PFSK-1 (cell line): ENCODE data around the gene DISP3.

Experiments used
- POLR2AphosphoS5 ChIP-seq: IDR thresholded peaks from 2 replicates; pipeline ENCODE4 v1.6.1; 2012; ENCODE audit warnings: low read depth, mild to moderate bottlenecking, control low read depth, low read length, moderate library complexity
- SIN3A ChIP-seq: IDR thresholded peaks from 2 replicates; pipeline ENCODE4 v1.6.1; 2012; ENCODE audit warnings: mild to moderate bottlenecking, low read length, moderate library complexity, borderline replicate concordance; ENCODE audit not compliant: insufficient read depth

DNA sequence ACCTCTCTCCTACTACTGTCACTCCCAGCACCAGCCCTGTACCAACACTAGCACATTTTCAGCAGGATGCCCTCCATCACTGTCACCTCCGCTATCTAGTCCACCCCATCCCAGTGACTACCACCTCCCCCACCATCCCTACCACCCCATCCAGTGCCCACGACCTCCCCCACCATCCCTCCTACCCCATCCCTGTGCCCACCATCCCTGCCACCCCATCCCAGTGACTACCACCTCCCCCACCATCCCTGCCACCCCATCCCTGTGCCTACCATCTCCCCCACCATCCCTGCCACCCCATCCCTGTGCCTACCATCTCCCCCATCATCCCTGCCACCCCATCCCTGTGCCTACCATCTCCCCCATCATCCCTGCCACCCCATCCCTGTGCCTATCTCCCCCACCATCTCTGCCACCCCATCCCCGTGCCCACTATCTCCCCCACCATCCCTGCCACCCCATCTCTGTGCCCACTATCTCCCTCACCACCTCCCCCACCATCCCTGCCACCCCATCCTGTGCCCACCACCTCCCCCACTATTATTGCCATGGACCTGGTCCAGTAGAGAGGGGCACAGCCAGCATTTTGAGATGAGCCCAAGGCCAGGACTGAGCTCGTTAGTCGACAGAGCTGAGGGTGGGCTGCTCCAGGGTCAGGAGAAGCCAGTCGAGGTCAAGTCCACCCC lies 45.7 kb downstream of the DISP3 start:
- no peak for TF ChIP-seq POLR2AphosphoS5
- TF ChIP-seq SIN3A = no peak
